PC-9 (cell line): Measurements from ENCODE around the gene ANO9.

Source experiments
- EZH2 ChIP-seq: fragments of 200-600 bp; sonication (generic); IDR thresholded peaks from 2 replicates; pipeline ENCODE4 v1.8.0; 2017; ENCODE audit warnings: antibody characterized with exemption, low read depth
- TF ChIP-seq, protein P1 (sequence below): fragments of 200-600 bp; sonication (generic); conservative IDR thresholded peaks from 2 replicates; pipeline ENCODE4 v1.6.1; 2017; ENCODE audit warnings: mixed run types, antibody characterized with exemption, mild to moderate bottlenecking, moderate library complexity

DNA sequence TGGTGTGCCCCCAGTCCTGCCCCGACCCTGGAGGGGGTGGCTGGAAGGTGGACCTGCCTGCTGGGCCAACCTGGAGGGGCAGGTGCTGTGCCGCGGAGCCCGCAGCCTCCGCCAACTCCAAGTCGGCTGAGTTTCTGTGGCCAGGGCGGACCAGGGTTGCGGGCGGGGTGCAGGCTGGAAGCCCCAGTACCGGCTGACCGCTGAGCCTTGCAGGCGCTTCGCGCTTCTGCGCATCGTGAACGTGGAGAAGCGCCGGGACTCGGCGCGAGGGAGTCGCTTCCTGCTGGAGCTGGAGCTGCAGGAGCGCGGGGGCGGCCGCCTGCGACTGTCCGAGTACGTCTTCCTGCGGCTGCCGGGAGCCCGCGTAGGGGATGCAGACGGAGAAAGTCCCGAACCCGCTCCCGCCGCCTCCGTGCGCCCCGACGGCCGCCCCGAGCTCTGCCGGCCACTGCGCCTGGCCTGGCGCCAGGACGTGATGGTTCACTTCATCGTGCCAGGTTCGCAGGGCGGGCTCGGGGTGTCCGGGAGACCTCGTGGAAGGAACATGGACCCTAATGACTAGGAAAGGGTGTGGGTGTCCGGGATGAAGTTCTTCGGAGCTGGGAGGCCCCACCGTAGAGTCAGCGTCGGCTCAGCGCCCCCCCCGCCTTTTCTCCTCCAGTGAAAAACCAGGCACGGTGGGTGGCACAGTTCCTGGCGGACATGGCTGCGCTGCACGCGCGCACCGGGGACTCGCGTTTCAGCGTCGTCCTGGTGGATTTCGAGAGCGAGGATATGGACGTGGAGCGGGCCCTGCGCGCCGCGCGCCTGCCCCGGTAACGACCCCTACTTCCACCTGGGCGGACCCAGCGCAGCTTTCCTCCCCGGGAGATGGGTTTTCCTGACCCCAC lies 62.4 kb downstream of the ANO9 start:
- TF ChIP-seq, protein P1, sequence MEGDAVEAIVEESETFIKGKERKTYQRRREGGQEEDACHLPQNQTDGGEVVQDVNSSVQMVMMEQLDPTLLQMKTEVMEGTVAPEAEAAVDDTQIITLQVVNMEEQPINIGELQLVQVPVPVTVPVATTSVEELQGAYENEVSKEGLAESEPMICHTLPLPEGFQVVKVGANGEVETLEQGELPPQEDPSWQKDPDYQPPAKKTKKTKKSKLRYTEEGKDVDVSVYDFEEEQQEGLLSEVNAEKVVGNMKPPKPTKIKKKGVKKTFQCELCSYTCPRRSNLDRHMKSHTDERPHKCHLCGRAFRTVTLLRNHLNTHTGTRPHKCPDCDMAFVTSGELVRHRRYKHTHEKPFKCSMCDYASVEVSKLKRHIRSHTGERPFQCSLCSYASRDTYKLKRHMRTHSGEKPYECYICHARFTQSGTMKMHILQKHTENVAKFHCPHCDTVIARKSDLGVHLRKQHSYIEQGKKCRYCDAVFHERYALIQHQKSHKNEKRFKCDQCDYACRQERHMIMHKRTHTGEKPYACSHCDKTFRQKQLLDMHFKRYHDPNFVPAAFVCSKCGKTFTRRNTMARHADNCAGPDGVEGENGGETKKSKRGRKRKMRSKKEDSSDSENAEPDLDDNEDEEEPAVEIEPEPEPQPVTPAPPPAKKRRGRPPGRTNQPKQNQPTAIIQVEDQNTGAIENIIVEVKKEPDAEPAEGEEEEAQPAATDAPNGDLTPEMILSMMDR, result no peak
- TF ChIP-seq EZH2, result no peak
